Vagina (tissue), 2 donors: ENCODE data around the gene DOK6. TPM values are rescaled to one million over a fixed set of nuclear protein-coding genes. Genes with fewer than 3 reads are reported as not detected.

Experiments used
- DNase-seq, 2 donors: peaks; one replicate each; pipeline ENCODE4 v3.0.0-alpha.2; 2017; ENCODE audit errors: extremely low spot score in 2 of 2
- H3K27ac ChIP-seq: fragments of 200-600 bp; sonication (generic); one replicate; pipeline ENCODE4 v1.5.1; 2019
- H3K27me3 ChIP-seq: fragments of 200-600 bp; sonication (generic); one replicate; pipeline ENCODE4 v1.5.1; 2019
- H3K36me3 ChIP-seq, 2 donors: fragments of 200-600 bp; sonication (generic); one replicate each; pipeline ENCODE4 v1.5.1; 2017 to 2019
- H3K4me1 ChIP-seq: fragments of 200-600 bp; sonication (generic); one replicate; pipeline ENCODE4 v1.5.1; 2019
- H3K4me3 ChIP-seq, 2 donors: fragments of 200-600 bp; sonication (generic); 1 replicate in 1 of 2; 2 replicates in 1 of 2; pipeline ENCODE4 v1.5.1; 2016 to 2019
- H3K9me3 ChIP-seq: fragments of 200-600 bp; sonication (generic); one replicate; pipeline ENCODE4 v1.5.1; 2019
- CTCF ChIP-seq, 3 experiments: fragments of 450-650 bp in 2 of 3; fragments of 200-600 bp in 1 of 3; sonication (generic) in 1 of 3; IDR thresholded peaks; one replicate each; pipeline ENCODE4 v1.5.1; 2017 to 2019; ENCODE audit warnings: antibody characterized with exemption in 3 of 3, mild to moderate bottlenecking in 2 of 3, moderate library complexity in 2 of 3
- POLR2A ChIP-seq, 2 donors: fragments of 450-650 bp; IDR thresholded peaks; one replicate each; pipeline ENCODE4 v1.6.1; 2017; ENCODE audit warnings: antibody characterized with exemption in 2 of 2, mild to moderate bottlenecking in 2 of 2, moderate library complexity in 2 of 2
- POLR2AphosphoS5 ChIP-seq, 2 donors: sonication (generic); formaldehyde crosslinking; IDR thresholded peaks; one replicate each; pipeline ENCODE4 v1.9.0; 2017; ENCODE audit warnings: antibody characterized with exemption in 2 of 2, mild to moderate bottlenecking in 2 of 2, low read depth in 1 of 2; ENCODE audit not compliant: insufficient read depth in 1 of 2
- intact Hi-C: fragments of 100-400 bp; cut with DNase I; formaldehyde crosslinking; loops from one replicate; pipeline ENCODE4 v1.15.1; 2023
- total RNA-seq: library from RNA; depleted of rRNA; stranded (reverse); fragments of >200 nt; gene quantifications from one replicate; pipeline ENCODE4 v1.2.3, GENCODE V29; 2016

DOK6 gene
- total RNA-seq, 1 donor from 2014 or later, result 1.2 TPM

- no peaks in the 10 kb centered on the region for H3K9me3 ChIP-seq
- H3K27ac ChIP-seq, result no peak overlapping the region
- intact Hi-C loops, result no loop called here
These were observed 297.0 kb downstream of the DOK6 start for GRCh38 chr18:69697689-69698088.

DNA sequence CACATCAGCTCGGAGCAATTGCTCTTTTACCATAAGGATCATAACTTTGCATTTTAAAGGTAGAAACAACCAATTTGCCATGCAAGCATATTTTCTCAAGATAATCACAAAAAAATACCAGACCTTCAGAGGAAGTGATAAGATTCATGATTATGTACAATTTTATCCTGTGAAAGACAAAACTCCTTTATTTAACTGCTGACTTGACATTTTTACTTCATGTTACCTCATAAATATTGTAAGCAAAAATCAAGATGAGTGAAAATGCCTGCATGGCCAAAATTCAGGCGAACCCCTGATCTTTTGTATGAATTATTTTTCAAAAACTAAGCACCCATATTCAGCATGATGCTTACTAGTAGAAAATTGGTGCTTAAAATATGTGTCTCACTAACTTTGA, 300.6 kb downstream of the DOK6 start:
- no peaks in the 10 kb centered on the region for H3K36me3 ChIP-seq
- DNase-seq, result no peak
- no peaks in the 10 kb centered on the region for H3K27me3 ChIP-seq
- H3K9me3 ChIP-seq, result no peaks in the 10 kb centered on the region
- TF ChIP-seq CTCF (IDR thresholded peaks at IDR 0.05) (no peak), POLR2A (IDR thresholded peaks at IDR 0.05) (no peak), POLR2AphosphoS5 (IDR thresholded peaks at IDR 0.05; ENCODE audit: insufficient read depth in 1 of 2, low read depth in 1 of 2) (no peak)
- H3K27ac ChIP-seq, result no peak overlapping the region
- no peak overlapping the region for H3K4me3 ChIP-seq
- no peaks in the 10 kb centered on the region for H3K4me1 ChIP-seq
- intact Hi-C loops, result no loop called here

More at GRCh38 chr18:69697689-69698088, 297.0 kb downstream of the DOK6 start:
- no peak overlapping the region for H3K4me3 ChIP-seq
- no peak for TF ChIP-seq CTCF (IDR thresholded peaks at IDR 0.05)
- TF ChIP-seq POLR2A (IDR thresholded peaks at IDR 0.05), result no peak
- no peak for TF ChIP-seq POLR2AphosphoS5 (IDR thresholded peaks at IDR 0.05; ENCODE audit: insufficient read depth in 1 of 2, low read depth in 1 of 2)
- DNase-seq, result no peak
- no peaks in the 10 kb centered on the region for H3K36me3 ChIP-seq
- no peaks in the 10 kb centered on the region for H3K27me3 ChIP-seq
- no peaks in the 10 kb centered on the region for H3K4me1 ChIP-seq

DNA sequence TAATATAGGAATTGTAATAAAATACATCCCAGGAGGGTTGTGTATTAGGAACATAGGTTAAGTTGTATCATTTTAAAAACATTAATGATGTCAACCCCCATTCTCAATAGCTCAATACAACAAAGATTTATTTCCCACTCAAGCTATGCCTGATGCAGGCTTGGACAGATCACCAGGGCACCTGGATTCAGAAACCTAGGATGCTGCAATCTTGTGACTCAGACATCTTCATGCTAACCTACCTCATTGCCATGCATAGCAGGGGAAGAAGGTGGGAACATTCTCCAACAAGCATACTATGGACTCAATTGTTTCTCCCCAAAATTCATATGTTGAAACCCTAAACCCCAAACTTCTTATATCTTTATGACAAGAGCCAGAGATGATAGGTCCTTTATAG, 302.8 kb downstream of the DOK6 start:
- Histone ChIP-seq H3K9me3 (no peaks in the 10 kb centered on the region), H3K4me3 (no peak overlapping the region), H3K27ac (no peak overlapping the region), H3K27me3 (no peaks in the 10 kb centered on the region), H3K4me1 (no peaks in the 10 kb centered on the region), H3K36me3 (no peaks in the 10 kb centered on the region)
- no peak for TF ChIP-seq POLR2AphosphoS5 (IDR thresholded peaks at IDR 0.05; ENCODE audit: insufficient read depth in 1 of 2, low read depth in 1 of 2)
- no peak for TF ChIP-seq CTCF (IDR thresholded peaks at IDR 0.05)
- no peak for TF ChIP-seq POLR2A (IDR thresholded peaks at IDR 0.05)
- intact Hi-C loops, result no loop called here
- no peak for DNase-seq

- DNase-seq, result no peak
- intact Hi-C loops, result no loop called here
- Histone ChIP-seq H3K9me3 (no peaks in the 10 kb centered on the region), H3K27ac (no peak overlapping the region), H3K4me1 (no peaks in the 10 kb centered on the region), H3K4me3 (no peak overlapping the region), H3K27me3 (no peaks in the 10 kb centered on the region), H3K36me3 (no peaks in the 10 kb centered on the region)
- TF ChIP-seq CTCF (IDR thresholded peaks at IDR 0.05) (no peak), POLR2A (IDR thresholded peaks at IDR 0.05) (no peak), POLR2AphosphoS5 (IDR thresholded peaks at IDR 0.05; ENCODE audit: insufficient read depth in 1 of 2, low read depth in 1 of 2) (no peak)
These were observed 305.3 kb downstream of the DOK6 start for GRCh38 chr18:69705987-69706386.

- no peaks in the 10 kb centered on the region for H3K36me3 ChIP-seq
- no peak for DNase-seq
- H3K4me1 ChIP-seq, result no peaks in the 10 kb centered on the region
- intact Hi-C loops, result no loop called here
- H3K9me3 ChIP-seq, result no peaks in the 10 kb centered on the region
- H3K4me3 ChIP-seq, result no peak overlapping the region
- H3K27me3 ChIP-seq, result no peaks in the 10 kb centered on the region
- no peak overlapping the region for H3K27ac ChIP-seq
- no peak for TF ChIP-seq POLR2A (IDR thresholded peaks at IDR 0.05)
- TF ChIP-seq CTCF (IDR thresholded peaks at IDR 0.05), result no peak
- TF ChIP-seq POLR2AphosphoS5 (IDR thresholded peaks at IDR 0.05; ENCODE audit: insufficient read depth in 1 of 2, low read depth in 1 of 2), result no peak
These were observed 308.2 kb downstream of the DOK6 start for GRCh38 chr18:69708844-69709243.
